Neural cell (in vitro differentiated cells): Measurements from ENCODE around the gene HIP1R. TPM values are rescaled to one million over a fixed set of nuclear protein-coding genes. Genes with fewer than 3 reads are reported as not detected.

Experiments
- H2AFZ ChIP-seq: fragments of 200-600, 300-800 bp; sonication (generic), shearing (Covaris generic); 2 replicates; pipeline ENCODE4 v1.6.0; 2014; ENCODE audit warnings: low read depth, mild to moderate bottlenecking, antibody characterized with exemption, low read length, moderate library complexity
- H3F3A ChIP-seq: fragments of 200-600 bp; shearing (Covaris generic); 2 replicates; pipeline ENCODE4 v1.6.1; 2016; ENCODE audit warnings: mild to moderate bottlenecking, moderate library complexity, mixed read lengths, antibody characterized with exemption, low read length; ENCODE audit not compliant: insufficient read depth, poor library complexity, severe bottlenecking
- H3K27ac ChIP-seq: fragments of 200-600, 300-800 bp; sonication (generic), shearing (Covaris generic); 2 replicates; pipeline ENCODE4 v1.5.1; 2014; ENCODE audit warnings: mild to moderate bottlenecking, low read length, moderate library complexity
- H3K27me3 ChIP-seq: fragments of 300-800, 200-600 bp; sonication (generic), shearing (Covaris generic); 2 replicates; pipeline ENCODE4 v1.6.0; 2014; ENCODE audit warnings: mild to moderate bottlenecking, low read depth, low read length, moderate library complexity; ENCODE audit not compliant: insufficient read depth
- H3K36me3 ChIP-seq: fragments of 300-800, 200-600 bp; sonication (generic), shearing (Covaris generic); 2 replicates; pipeline ENCODE4 v1.5.1; 2014; ENCODE audit warnings: mild to moderate bottlenecking, antibody characterized with exemption, low read length, moderate library complexity; ENCODE audit not compliant: insufficient read depth
- H3K4me2 ChIP-seq: fragments of 300-800, 200-600 bp; sonication (generic), shearing (Covaris generic); 2 replicates; pipeline ENCODE4 v1.6.0; 2014; ENCODE audit warnings: mild to moderate bottlenecking, low read length
- H3K4me3 ChIP-seq: fragments of 300-800, 200-600 bp; sonication (generic), shearing (Covaris generic); 2 replicates; pipeline ENCODE4 v1.5.1; 2014; ENCODE audit warnings: mild to moderate bottlenecking, low read length, moderate library complexity
- H3K79me2 ChIP-seq: fragments of 200-600 bp; shearing (Covaris generic); replicated peaks from 2 replicates; pipeline ENCODE4 v1.6.0; 2014; ENCODE audit warnings: mild to moderate bottlenecking, low read length, moderate library complexity; ENCODE audit not compliant: insufficient read depth
- H3K9ac ChIP-seq: fragments of 300-800, 200-600 bp; sonication (generic), shearing (Covaris generic); 2 replicates; pipeline ENCODE4 v1.6.1; 2016; ENCODE audit warnings: mild to moderate bottlenecking, low read length, mixed read lengths
- H3K9me2 ChIP-seq: fragments of 200-600 bp; shearing (Covaris generic); 2 replicates; pipeline ENCODE4 v1.6.1; 2016; ENCODE audit warnings: mild to moderate bottlenecking, low read length, mixed read lengths; ENCODE audit not compliant: insufficient read depth
- H3K9me3 ChIP-seq: fragments of 200-600, 300-800 bp; sonication (generic), shearing (Covaris generic); 2 replicates; pipeline ENCODE4 v1.6.1; 2016; ENCODE audit warnings: mild to moderate bottlenecking, mixed run types, low read length, moderate library complexity, mixed read lengths
- H4K20me1 ChIP-seq: fragments of 200-600 bp; shearing (Covaris generic); 2 replicates; pipeline ENCODE4 v1.6.1; 2016; ENCODE audit warnings: mild to moderate bottlenecking, mixed run types; ENCODE audit not compliant: insufficient read depth
- CTCF ChIP-seq: fragments of 450-650 bp; IDR thresholded peaks from 2 replicates; pipeline ENCODE4 v1.5.1; 2014; ENCODE audit warnings: antibody characterized with exemption, mild to moderate bottlenecking, moderate library complexity; ENCODE audit not compliant: poor library complexity, severe bottlenecking
- EP300 ChIP-seq: fragments of 450-650 bp; conservative IDR thresholded peaks from 2 replicates; pipeline ENCODE4 v1.6.1; 2014; ENCODE audit warnings: antibody characterized with exemption, mild to moderate bottlenecking, moderate library complexity; ENCODE audit not compliant: poor library complexity, severe bottlenecking
- EZH2 ChIP-seq: fragments of 200-600, 300-800 bp; shearing (Covaris generic), sonication (generic); IDR thresholded peaks from 2 replicates; pipeline ENCODE4 v1.6.1; 2014; ENCODE audit warnings: antibody characterized with exemption, low read length, borderline replicate concordance, mild to moderate bottlenecking; ENCODE audit not compliant: insufficient read depth, poor library complexity, severe bottlenecking
- MXI1 ChIP-seq: fragments of 450-650 bp; conservative IDR thresholded peaks from 2 replicates; pipeline ENCODE4 v1.6.1; 2014; ENCODE audit warnings: antibody characterized with exemption, mild to moderate bottlenecking; ENCODE audit not compliant: poor library complexity, severe bottlenecking
- POLR2AphosphoS5 ChIP-seq: IDR thresholded peaks from 2 replicates; pipeline ENCODE4 v1.6.1; 2012
- RAD21 ChIP-seq: fragments of 450-650 bp; conservative IDR thresholded peaks from 2 replicates; pipeline ENCODE4 v1.6.1; 2014; ENCODE audit warnings: antibody characterized with exemption, mild to moderate bottlenecking, moderate library complexity
- REST ChIP-seq: IDR thresholded peaks from 2 replicates; pipeline ENCODE4 v1.6.1; 2012; ENCODE audit warnings: borderline replicate concordance
- SMC3 ChIP-seq: fragments of 450-650 bp; conservative IDR thresholded peaks from 2 replicates; pipeline ENCODE4 v1.6.1; 2014; ENCODE audit warnings: antibody characterized with exemption, mild to moderate bottlenecking, moderate library complexity; ENCODE audit not compliant: poor library complexity
- TAF1 ChIP-seq: IDR thresholded peaks from 2 replicates; pipeline ENCODE4 v1.6.1; 2012; ENCODE audit warnings: low read depth
- polyA minus RNA-seq: library from RNA; depleted of rRNA, polyadenylated mRNA; stranded (reverse); fragments of >200 nt; gene quantifications from 2 replicates; pipeline ENCODE4 v1.2.3, GENCODE V29; 2014
- polyA plus RNA-seq: library from polyadenylated mRNA; depleted of rRNA; stranded (reverse); fragments of >200 nt; gene quantifications from 2 replicates; pipeline ENCODE4 v1.2.3, GENCODE V29; 2014

HIP1R gene
- polyA plus RNA-seq (270 and 297 TPM in 2 replicates), polyA minus RNA-seq (112 and 136 TPM in 2 replicates)

- H4K20me1 ChIP-seq: peaks cover 17% of the 10 kb centered on the region
- peak within 1 kb of the TSS; percentile 65 for H2AFZ ChIP-seq
- peaks cover 3% of the 10 kb centered on the region for H3F3A ChIP-seq
- H3K27me3 ChIP-seq: no peaks in the 10 kb centered on the region
- peaks cover 41% of the 10 kb centered on the region for H3K79me2 ChIP-seq
- peak within 1 kb of the TSS; percentile 84 for H3K4me3 ChIP-seq
- TF ChIP-seq POLR2AphosphoS5 (peak; percentile 9), EP300 (no peak), MXI1 (peak; percentile 36), TAF1 (peak; percentile 14)
- no peaks in the 10 kb centered on the region for H3K9me3 ChIP-seq
- peak within 1 kb of the TSS; percentile 96 for H3K9ac ChIP-seq
- H3K27ac ChIP-seq: peak within 1 kb of the TSS; percentile 91
- H3K4me2 ChIP-seq: peak within 1 kb of the TSS; percentile 78
- peaks cover 7% of the 10 kb centered on the region for H3K36me3 ChIP-seq
- no peaks in the 10 kb centered on the region for H3K9me2 ChIP-seq
These were observed at the start of gene HIP1R for GRCh38 chr12:122834921-122835749. Gene HIP1R, plus strand, starts transcription at chr12:122835457. Its CDS starts 94 bp downstream, at chr12:122835551.

GRCh38 chr12:122785503-122785902 lies 49.8 kb upstream of the HIP1R start:
- Histone ChIP-seq H3K36me3 (no peaks in the 10 kb centered on the region), H3K9me3 (no peaks in the 10 kb centered on the region), H4K20me1 (no peaks in the 10 kb centered on the region), H3K9me2 (no peaks in the 10 kb centered on the region), H3K79me2 (no peaks in the 10 kb centered on the region), H3K27ac (no peak overlapping the region), H3F3A (no peaks in the 10 kb centered on the region), H3K4me3 (no peak overlapping the region), H3K4me2 (no peak overlapping the region), H2AFZ (no peak overlapping the region), H3K9ac (no peak overlapping the region), H3K27me3 (no peaks in the 10 kb centered on the region)
- TF ChIP-seq CTCF: no peak
- no peak for TF ChIP-seq SMC3
- TF ChIP-seq REST: no peak
- no peak for TF ChIP-seq RAD21
- TF ChIP-seq EP300: no peak
- no peak for TF ChIP-seq POLR2AphosphoS5
- TF ChIP-seq MXI1: no peak
- TF ChIP-seq TAF1: no peak
- TF ChIP-seq EZH2: no peak
